GM19395 (cell line): ENCODE measurements around the gene PFKP.

Experiments used
- ATAC-seq: cut with Tn5 transposase; IDR thresholded peaks from one replicate; pipeline ENCODE4 v1.9.1; 2021; ENCODE audit warnings: mild to moderate bottlenecking, moderate library complexity; ENCODE audit not compliant: unreplicated experiment

The PFKP gene

DNA sequence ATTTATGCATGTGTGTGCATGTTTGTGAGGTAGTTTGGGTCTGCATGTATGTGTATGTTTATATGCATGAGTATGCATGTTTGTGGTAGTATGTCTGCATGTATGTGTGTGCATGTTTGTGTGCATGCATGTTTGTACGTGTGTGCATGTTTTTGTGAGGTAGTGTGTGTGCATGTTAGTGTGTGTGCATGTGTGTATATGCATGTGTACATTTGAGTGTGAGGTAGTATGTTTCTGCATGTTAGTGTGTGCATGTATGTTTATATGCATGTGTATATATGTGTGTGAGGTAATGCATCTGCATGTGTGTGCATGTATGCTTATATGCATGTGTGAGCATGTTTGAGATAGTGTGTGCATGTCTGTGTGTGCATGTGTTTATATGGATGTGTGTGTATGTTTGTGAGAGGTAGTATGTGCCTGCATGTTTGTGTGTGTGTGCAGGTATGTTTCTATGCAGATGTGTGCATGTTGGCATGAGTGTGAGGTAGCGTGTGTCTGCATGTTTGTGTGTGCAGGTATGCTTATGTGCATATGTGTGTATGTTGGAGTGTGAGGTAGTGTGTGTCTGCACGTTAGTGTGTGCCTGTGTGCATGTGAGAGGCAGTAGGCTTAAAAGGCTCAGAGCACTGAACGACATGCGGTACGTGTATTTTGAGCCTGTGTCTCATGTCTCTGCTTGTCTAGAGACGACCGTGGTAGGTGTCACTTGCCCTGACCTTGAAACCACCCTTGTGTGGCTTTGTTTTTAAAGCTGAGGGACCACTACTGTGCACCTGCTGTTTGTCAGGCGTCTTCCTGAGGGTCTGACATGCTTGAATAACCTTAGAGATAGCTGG is 43.7 kb downstream of the PFKP start:
- ATAC-seq, result no peak

DNA sequence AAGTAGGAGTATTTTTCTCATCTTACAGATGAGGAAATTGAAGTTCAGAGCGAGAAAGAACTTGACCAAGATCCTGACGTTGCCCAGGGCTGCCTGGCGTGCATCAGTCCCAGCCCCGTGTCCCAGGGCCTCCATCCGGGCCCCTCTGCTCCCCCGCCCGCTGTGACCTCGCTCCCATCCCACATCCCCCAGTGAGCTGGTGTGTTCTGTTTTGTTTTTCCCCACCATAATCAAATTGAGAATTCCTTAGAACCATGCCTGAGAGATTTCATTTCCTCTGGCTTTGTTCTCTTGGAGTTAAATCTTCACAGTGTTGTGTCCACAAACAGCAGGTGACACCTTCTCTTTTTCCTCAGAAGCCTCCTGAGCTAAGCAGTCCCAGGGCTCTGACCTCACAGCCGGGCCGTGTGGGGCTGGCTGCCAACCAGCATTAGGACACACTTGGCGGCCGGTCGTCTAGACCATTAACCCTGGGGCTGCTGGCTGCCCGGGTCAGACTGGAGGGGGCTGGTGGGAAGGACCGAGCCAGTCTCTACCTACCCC is 44.3 kb downstream of the PFKP start:
- no peak for ATAC-seq

DNA sequence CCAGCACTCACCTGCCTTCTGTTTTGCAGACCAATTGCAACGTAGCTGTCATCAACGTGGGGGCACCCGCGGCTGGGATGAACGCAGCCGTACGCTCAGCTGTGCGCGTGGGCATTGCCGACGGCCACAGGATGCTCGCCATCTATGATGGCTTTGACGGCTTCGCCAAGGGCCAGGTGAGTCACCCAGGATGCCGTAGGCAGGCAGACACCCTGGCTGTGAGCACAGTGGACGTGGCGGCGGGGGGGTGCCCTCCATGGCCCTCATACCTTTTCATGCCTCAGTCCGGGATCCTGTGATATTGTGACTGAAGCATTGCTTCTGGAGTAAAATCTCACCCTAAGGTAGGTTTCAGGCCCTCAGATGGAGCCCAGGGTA is 46.0 kb downstream of the PFKP start:
- ATAC-seq, result no peak

DNA sequence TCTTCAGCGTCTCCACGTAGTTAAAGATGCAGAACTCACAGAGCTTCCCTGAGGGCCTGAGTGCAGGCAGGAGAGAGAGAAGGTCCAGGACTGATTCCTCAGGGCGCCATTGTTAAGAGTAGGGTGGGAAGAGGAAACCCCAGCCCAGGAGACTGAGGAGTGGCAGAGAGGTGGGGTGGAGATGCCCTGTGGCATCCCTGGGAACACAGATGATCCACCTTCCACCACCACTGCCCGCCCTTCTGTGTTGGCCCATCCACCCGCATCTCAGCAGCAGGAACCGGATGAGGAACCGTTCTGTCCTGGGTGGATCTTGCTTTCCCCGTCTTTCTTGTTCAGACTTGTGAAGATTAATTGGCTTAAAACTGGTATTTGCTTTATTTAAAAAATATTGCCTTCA is 48.3 kb downstream of the PFKP start:
- no peak for ATAC-seq

DNA sequence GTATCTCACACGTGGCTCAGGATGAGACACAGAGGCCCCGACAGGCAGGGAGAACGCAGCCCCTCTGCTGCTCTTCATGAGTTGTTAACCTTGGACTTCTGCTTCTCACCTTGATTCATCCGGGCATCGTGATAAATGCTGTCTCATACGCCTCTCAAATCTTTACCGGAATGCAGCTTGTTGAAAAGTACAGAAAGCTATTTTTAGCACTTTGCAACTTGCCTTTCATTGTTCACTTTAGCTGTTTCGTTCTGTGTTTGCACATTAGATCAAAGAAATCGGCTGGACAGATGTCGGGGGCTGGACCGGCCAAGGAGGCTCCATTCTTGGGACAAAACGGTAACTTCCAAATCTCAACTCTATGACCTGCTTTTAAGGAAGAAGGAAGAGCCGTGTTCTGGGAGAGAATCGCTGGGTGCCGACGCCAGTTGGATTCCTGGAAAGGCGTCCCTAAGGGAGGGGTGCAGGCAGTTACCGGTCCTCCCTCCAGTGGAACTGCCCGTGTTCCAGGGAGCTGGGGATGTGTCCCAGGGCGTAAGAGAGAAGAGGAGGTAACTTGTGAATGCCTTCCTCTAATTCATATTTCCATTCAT is 49.3 kb downstream of the PFKP start:
- no peak for ATAC-seq

DNA sequence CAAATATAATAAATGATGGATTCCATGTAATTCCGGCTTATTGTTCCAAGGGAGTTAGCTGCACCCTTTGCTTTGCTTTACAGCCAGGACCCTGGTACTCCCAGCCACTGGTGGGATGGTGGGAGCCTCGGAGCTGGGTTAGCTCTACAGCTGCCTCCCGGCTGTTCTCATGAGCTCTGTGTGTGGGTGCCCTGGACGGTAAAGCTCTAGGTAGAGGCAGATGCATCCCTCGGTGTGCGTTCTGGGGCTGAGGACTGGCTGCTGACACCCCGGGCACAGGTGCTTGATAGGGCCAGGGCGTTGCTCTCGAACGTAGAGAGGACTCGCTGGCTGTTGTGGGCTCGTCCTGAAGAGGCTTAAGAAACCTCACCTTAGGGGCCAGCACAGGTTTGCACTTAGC is 50.1 kb downstream of the PFKP start:
- no peak for ATAC-seq

DNA sequence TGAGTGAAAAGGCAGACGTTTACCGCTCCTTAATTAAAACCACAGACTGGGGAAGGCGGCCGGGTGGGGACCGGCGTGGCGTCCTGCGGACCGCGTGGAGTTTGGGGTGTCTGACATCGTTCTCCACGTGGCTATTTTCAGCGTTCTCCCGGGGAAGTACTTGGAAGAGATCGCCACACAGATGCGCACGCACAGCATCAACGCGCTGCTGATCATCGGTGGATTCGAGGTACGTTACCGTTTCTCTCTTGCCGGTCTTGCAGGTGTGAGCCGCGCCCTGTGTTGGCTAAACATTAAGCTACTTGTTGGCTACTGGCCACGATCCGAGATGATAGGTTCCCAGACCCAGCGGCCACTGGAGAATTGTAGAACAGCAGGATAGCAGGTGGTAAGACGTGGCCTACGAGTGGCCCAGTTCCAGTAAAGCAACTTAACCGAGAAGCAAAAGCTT is 51.3 kb downstream of the PFKP start:
- no peak for ATAC-seq

DNA sequence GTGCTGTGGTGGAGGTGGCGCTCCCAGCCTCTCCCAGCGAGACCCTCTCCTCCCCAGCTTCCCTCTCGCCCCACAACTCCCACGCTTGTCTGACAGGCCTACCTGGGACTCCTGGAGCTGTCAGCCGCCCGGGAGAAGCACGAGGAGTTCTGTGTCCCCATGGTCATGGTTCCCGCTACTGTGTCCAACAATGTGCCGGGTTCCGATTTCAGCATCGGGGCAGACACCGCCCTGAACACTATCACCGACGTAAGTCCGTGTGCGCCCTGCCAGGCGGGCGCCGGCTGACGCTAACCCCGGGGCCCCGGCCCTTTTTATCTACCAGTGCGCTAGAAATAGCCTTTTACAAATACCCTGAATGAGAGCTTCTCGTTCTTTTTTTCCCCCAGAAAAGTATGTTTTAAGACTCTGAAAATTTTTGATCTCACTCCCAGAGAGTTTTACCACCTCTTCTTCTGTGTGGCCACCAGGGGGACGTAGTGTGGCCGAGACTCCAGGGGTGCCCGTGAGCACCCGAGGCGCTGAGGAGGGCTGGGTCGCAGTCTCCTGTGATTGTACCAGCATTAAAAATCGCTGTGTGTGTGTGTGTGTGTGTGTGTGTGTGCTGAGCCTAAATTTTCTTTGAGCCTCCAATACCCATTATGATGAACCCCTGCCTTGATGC is 52.6 kb downstream of the PFKP start:
- no peak for ATAC-seq

DNA sequence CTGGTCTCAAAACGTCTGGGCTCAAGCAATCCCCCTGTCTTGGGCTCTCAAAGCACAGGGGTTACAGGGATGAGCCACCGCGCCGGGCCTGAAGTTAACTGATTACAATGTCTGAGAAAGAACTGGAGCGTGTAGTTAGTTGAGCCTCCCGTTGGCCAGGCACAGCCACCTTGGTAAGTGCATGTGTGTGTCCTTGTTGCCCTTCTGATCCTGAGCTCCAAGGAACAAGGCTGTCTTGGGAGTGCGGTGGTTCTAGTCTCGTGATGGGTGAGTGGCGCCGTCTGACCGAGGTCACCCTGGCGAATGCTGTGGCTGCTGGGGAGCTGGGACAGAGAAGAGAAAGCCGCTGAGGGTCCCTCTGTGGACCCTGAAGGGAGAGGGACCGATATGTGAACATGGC is 54.7 kb downstream of the PFKP start:
- no peak for ATAC-seq

DNA sequence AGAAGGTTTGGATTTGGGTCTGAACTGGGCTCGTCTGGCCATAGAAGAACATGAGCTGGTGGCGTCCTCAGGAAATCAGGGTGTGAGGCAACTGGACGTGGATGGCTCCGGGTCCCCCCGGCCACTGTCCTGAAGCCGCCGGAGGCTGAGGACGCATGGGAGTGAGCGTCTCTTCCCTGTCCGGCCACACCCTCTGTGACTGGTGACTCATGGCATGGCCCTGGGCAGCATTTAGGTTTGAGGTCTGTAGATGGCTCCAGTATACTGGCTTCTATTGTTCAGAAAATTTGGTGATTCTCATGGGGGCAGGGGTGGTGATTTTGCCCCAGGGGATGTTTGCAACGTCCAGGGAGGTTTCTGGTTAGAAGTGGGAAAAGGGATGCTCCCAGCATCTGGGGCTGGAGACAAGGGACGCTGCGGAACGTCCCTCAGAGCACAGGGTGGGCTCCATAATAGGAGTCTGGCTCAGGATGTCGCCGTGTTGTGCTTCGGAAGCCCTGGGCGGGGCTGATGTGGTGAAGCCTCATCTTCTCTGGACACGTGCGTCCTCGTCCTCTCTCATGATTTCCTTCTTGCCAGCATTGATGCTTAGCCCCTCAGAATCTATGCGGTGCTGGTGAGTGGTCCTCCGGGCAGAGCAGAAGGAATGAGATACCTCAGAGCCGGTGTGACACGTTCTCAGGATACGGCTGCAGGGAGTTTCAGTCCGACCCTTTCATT is 55.3 kb downstream of the PFKP start:
- ATAC-seq, result no peak

DNA sequence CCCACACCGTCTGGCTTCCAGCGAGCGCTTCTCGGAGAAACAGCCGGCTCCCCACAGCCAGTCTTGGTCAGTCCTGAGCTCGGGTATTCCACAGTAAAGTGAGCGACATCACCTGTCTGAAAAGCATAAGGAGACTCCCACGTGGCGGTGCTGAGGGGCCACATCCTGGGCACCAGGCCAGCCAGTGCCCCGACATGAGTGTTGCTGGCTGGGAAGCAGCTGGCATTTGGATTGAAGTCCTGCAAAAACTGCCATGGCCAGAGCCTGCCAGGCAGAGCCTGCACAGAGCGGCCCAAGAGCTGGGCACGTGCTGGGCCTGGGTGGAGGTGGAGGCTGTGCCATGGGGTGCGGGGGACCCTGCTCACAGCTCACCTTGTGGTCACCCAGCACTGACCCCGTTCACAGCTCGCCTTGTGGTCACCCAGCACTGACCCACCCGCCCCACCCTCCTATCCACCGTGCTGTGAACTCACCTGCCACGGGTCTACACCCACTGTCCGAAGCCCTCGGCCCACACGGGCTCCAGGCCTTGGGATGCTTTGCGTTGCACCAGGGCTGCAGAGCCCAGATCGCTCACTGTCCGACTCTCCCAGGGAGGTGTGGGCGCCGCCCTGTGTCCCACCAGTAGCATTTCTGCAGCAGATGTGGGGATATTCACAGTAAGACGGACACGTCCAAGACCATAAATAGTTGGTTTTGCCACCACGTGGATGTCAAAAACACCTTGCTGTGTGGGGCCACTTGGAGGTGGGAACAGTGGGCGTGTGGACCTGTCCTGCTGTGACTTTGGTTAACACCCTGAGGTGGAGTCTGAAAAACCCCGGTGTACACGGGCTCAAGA is 56.4 kb downstream of the PFKP start:
- ATAC-seq, result no peak

- no peak for ATAC-seq
Observed at GRCh38 chr10:3124412-3125175, 57.2 kb downstream of the PFKP start.

DNA sequence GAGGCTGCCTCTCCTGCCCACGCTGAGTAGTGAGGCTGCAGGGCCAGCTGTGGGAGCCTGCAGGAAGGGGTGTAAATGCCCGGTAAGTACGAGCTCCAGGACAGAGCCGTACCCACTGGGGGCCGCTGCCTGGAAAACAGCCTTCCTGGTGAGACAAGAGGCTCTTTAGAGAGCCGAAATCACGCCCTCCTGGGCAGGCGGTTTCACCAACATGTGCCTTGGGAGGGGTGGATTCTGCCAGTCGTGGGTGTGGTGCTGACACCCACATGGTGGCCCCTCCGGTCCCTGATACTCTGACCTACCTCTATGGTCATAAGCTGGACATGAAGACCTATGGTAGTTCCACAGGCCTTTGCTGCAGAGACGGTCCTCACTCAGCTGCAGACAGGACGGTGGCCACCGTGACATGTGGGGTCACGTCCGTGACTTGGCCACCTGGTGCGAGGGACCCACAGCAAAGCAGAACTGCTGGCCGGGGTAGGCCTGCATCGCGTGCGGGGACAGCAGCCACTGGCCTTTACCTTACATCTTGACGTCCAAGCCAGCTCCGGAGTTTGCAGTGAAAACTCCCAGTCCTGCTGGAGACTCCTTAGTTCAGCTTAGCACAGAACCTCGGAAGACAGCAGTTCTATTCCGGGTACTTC is 58.3 kb downstream of the PFKP start:
- ATAC-seq, result no peak

- no peak for ATAC-seq
Observed at GRCh38 chr10:3126249-3126648, 58.9 kb downstream of the PFKP start.

DNA sequence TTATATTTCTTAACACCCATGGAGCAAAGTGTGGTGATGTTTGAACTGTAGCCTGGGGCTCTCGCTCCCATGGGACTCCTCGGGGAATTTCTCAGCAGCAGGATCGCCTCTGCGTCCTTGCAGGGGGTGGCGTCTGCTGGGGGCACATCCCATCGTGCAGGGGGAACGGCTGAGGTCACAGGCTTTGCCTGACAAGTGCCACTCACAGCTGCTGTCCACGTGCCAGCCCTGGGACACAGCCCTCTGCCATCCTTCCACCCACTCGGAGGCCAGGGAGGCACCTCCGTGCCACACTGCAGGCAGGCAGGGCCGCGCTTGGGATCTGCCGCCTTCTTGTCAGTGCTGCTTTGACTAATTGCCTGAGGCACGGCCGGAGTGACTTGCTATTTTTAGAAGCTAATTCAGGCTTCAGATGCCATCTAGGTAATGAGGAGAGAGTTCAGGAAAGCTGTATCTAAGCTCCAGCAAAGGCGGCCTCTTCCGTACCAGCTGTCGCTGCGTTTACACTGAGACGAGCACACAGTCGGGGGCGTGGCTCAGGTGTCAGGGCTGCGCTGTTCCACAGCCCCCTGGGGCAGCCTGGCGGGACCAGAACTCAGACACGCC is 59.5 kb downstream of the PFKP start:
- no peak for ATAC-seq

GRCh38 chr10:3127921-3128320 is 60.6 kb downstream of the PFKP start:
- ATAC-seq, result no peak

DNA sequence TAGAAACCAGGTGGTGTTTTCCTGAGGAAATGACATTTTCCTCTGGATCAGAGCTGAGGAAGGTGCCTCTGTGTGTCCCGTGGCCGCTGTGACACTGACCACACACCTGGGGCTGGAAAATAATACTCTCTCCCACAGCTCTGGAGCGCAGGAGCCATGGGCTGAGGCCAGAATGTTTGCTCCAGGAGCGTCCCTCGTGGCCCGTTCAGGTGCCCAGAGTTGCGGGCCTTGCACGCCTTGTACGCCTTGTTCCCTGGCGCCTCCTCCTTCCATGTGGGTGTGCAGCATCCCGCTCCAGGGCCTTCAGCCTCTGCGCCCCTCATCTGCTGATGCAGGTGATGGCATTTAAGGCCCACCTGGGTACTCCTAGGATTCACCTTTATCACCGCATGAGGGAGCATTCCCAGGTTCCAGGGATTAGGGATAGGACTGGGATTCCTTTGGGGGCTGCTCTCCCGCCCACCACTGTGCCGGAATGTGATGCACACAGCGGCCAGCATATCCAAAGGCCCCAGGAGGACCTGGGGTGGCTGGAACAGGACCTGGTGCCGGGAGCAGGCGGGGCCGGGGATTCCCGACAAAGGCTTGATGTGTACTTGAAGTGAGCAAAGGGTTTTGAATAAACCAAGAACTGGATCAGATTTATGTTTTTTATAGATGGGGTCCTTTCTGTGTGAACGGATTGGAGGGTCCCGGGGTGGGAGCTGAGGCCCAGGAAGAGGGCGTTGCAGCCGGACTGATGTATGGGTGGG is 61.2 kb downstream of the PFKP start:
- ATAC-seq, result no peak
